Measurements from ENCODE around the gene MARS1. TPM values are rescaled to one million over a fixed set of nuclear protein-coding genes. Genes with fewer than 3 reads are reported as not detected.

Gene MARS1
- total and polyA plus RNA-seq, 3 experiments from 2014 or later, result 89.8 to 398 (median 386) TPM

- peak overlapping the region; percentile 78 for H3K4me3 ChIP-seq (ENCODE audit: low read length)
Measured at GRCh38 chr12:57547288-57548012, 59.6 kb downstream of the MARS1 start.

DNA sequence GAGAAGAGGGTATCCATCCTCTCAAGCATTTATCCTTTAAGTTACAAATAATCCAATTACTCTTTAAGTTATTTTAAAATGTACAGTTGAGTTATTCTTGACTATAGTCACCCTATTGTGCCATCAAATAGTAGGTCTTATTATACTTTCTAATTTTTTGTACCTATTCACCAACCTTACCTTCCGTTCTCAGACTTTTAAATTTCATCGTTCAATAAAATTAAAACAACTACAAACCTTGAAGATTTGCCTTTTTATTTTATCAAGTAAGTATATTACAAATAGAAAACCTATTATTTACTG, 60.1 kb downstream of the MARS1 start:
- ChIA-PET POLR2A (no interaction called here), CTCF (interaction anchor here (0.9 kb wide), 1 partner anchor 30 kb away, joined by 3 read pairs; no protein-coding TSS in a partner anchor)
- peak overlapping the region in 3 of 7 donors; percentile 91 to 98 (median 95) for H3K4me3 Mint-ChIP-seq
- peak overlapping the region in 2 of 8 donors; percentile 70 to 97 for H3K27ac Mint-ChIP-seq
- peaks cover 50 to 60% (median 53%) of the 10 kb centered on the region in 3 donors for H3K4me1 Mint-ChIP-seq
- no peak for DNase-seq
- H3K9me3 ChIP-seq (ENCODE audit: low read length), result no peaks in the 10 kb centered on the region
- peak overlapping the region; percentile 88 for H3K27ac ChIP-seq (ENCODE audit: low read depth, low read length)
- H3K36me3 ChIP-seq (ENCODE audit: insufficient read depth, low read length), result no peaks in the 10 kb centered on the region
- H3K4me3 ChIP-seq (ENCODE audit: low read length), result no peak overlapping the region
- H3K4me1 ChIP-seq (ENCODE audit: insufficient read depth, low read length), result peaks cover 30% of the 10 kb centered on the region
- H3K27me3 ChIP-seq (ENCODE audit: insufficient read depth, low read length, poor library complexity, severe bottlenecking), result no peaks in the 10 kb centered on the region
- peaks cover 0 to 2% of the 10 kb centered on the region in 2 donors for H3K27me3 Mint-ChIP-seq
- no peaks in the 10 kb centered on the region for H3K9me3 Mint-ChIP-seq
- H3K36me3 Mint-ChIP-seq, result peaks cover 0 to 21% (median 0%) of the 10 kb centered on the region in 3 donors

More at GRCh38 chr12:57547288-57548012, 59.6 kb downstream of the MARS1 start:
- Mint-ChIP-seq H3K4me3 (peak overlapping the region; percentile 91 to 99 (median 96)), H3K27ac (peak overlapping the region; percentile 70 to 99 (median 96)), H3K36me3 (peaks cover 0 to 24% (median 0%) of the 10 kb centered on the region in 3 donors), H3K4me1 (peaks cover 50 to 60% (median 53%) of the 10 kb centered on the region in 3 donors), H3K27me3 (peaks cover 0 to 2% of the 10 kb centered on the region in 2 donors), H3K9me3 (no peaks in the 10 kb centered on the region)
- CTCF ChIA-PET, result interaction anchor here (0.6 to 0.7 kb wide), 2 partner anchors 85 to 88 kb away, joined by 3 read pairs; partner anchors contain the start of gene GLI1
- H3K27me3 ChIP-seq (ENCODE audit: insufficient read depth, low read length, poor library complexity, severe bottlenecking), result no peaks in the 10 kb centered on the region
- POLR2A ChIA-PET, result interaction anchor here (0.5 to 1.8 kb wide), 5 partner anchors 23 to 1892 kb away, joined by 3 to 7 read pairs (median 4); partner anchors contain the start of gene ARHGAP9
- peaks cover 30% of the 10 kb centered on the region for H3K4me1 ChIP-seq (ENCODE audit: insufficient read depth, low read length)
- no peak for DNase-seq
- H3K9me3 ChIP-seq (ENCODE audit: low read length), result no peaks in the 10 kb centered on the region
- peak overlapping the region; percentile 88 for H3K27ac ChIP-seq (ENCODE audit: low read depth, low read length)
- no peaks in the 10 kb centered on the region for H3K36me3 ChIP-seq (ENCODE audit: insufficient read depth, low read length)

DNA sequence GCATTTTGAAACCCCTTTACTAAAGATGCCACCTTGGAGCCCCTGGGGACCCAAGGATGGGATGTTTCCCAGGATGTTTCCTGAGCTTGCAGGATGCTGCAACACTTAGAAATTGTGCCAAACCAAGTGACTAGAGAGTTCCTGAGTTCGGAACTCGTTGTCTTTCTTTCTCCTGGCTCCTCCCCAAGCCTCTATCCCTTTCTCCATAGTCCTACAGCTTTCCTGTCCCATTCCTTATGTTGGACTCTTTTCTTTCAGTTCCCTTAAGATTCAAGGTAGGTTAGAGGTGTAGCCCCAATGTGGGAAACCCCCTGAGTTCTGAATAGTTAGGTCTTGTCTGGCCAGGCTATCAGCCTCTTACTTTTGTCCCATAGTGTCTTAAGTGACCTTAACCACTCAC, 60.6 kb downstream of the MARS1 start:
- Histone ChIP-seq H3K36me3 (ENCODE audit: insufficient read depth, low read length) (no peaks in the 10 kb centered on the region), H3K27ac (ENCODE audit: low read depth, low read length) (no peak overlapping the region), H3K4me1 (ENCODE audit: insufficient read depth, low read length) (peaks cover 30% of the 10 kb centered on the region), H3K27me3 (ENCODE audit: insufficient read depth, low read length, poor library complexity, severe bottlenecking) (no peaks in the 10 kb centered on the region), H3K4me3 (ENCODE audit: low read length) (no peak overlapping the region), H3K9me3 (ENCODE audit: low read length) (no peaks in the 10 kb centered on the region)
- Mint-ChIP-seq H3K27me3 (peaks cover 0 to 5% of the 10 kb centered on the region in 2 donors), H3K27ac (peak overlapping the region in 2 of 8 donors; percentile 35 to 61), H3K36me3 (peaks cover 0 to 18% (median 0%) of the 10 kb centered on the region in 3 donors), H3K4me1 (peaks cover 47 to 57% (median 50%) of the 10 kb centered on the region in 3 donors), H3K4me3 (peak overlapping the region in 5 of 7 donors; percentile 26 to 84 (median 47)), H3K9me3 (no peaks in the 10 kb centered on the region)
- DNase-seq, result peak in 1 of 5 donors; percentile 1
- ChIA-PET CTCF (interaction anchor here (0.9 kb wide), 1 partner anchor 31 kb away, joined by 3 read pairs; no protein-coding TSS in a partner anchor), POLR2A (no interaction called here)

DNA sequence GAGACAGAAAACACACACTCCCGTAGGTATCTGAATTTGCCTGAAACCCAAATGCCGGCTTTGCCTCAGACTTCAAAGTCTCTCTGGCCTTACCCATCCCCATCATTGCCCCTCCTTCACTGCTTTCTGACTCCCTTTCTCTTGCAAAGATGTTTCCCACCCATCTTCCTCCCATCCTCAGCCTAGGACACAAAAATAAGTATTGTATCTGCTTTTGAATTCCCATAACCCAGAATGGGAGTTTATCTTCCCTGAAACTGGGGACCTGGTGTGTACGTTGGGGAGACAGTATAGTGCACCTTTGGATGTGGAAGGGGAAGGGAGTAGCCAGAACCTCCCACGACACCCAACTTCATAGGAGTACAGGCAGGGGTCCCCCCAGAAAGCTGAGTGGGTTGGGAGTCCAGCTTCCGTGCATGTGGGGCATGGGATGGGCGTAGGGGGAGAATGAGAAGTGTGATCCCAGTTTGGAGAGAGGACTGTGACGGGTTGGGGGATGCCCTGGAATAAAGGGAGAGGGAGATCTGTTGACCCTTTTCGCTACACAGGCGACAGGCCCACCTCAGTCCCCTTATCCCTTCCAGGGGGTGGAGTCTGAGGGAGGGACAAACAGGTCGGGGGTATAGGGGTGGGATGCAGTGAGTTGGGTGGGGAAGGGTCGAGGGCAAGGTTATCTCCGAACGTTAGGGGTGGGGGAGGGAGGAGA, 61.5 kb downstream of the MARS1 start:
- peak overlapping the region in 2 of 8 donors; percentile 64 to 73 for H3K27ac Mint-ChIP-seq
- peaks cover 0 to 7% of the 10 kb centered on the region in 2 donors for H3K27me3 Mint-ChIP-seq
- H3K36me3 ChIP-seq (ENCODE audit: insufficient read depth, low read length), result no peaks in the 10 kb centered on the region
- DNase-seq, result no peak
- POLR2A ChIA-PET, result no interaction called here
- no peaks in the 10 kb centered on the region for H3K9me3 ChIP-seq (ENCODE audit: low read length)
- no peaks in the 10 kb centered on the region for H3K9me3 Mint-ChIP-seq
- peak overlapping the region; percentile 58 for H3K4me3 ChIP-seq (ENCODE audit: low read length)
- H3K4me3 Mint-ChIP-seq, result peak overlapping the region; percentile 56 to 91 (median 73)
- CTCF ChIA-PET, result no interaction called here
- H3K4me1 ChIP-seq (ENCODE audit: insufficient read depth, low read length), result peaks cover 30% of the 10 kb centered on the region
- H3K4me1 Mint-ChIP-seq, result peaks cover 41 to 50% (median 44%) of the 10 kb centered on the region in 3 donors
- H3K36me3 Mint-ChIP-seq, result peaks cover 0 to 14% (median 0%) of the 10 kb centered on the region in 3 donors
- no peak overlapping the region for H3K27ac ChIP-seq (ENCODE audit: low read depth, low read length)
- no peaks in the 10 kb centered on the region for H3K27me3 ChIP-seq (ENCODE audit: insufficient read depth, low read length, poor library complexity, severe bottlenecking)

GRCh38 chr12:57549909-57550640, 62.2 kb downstream of the MARS1 start, which contains the start of gene KIF5A:
KIF5A (plus strand) TSS chr12:57550044; CDS start chr12:57550272, 228 bp downstream.
- ChIA-PET CTCF (no interaction called here), POLR2A (no interaction called here)
- peak within 1 kb of the TSS; percentile 40 for H3K27ac ChIP-seq (ENCODE audit: low read depth, low read length)
- H3K4me1 Mint-ChIP-seq, result peaks cover 36 to 45% (median 39%) of the 10 kb centered on the region in 3 donors
- no peaks in the 10 kb centered on the region for H3K27me3 ChIP-seq (ENCODE audit: insufficient read depth, low read length, poor library complexity, severe bottlenecking)
- H3K4me1 ChIP-seq (ENCODE audit: insufficient read depth, low read length), result peaks cover 30% of the 10 kb centered on the region
- H3K9me3 Mint-ChIP-seq, result no peaks in the 10 kb centered on the region
- peak within 1 kb of the TSS in 5 of 8 donors; percentile 21 to 73 (median 64) for H3K27ac Mint-ChIP-seq
- peak within 1 kb of the TSS; percentile 58 for H3K4me3 ChIP-seq (ENCODE audit: low read length)
- peak; percentile 50 to 75 (median 56) for DNase-seq
- H3K36me3 Mint-ChIP-seq, result peaks cover 0 to 13% (median 0%) of the 10 kb centered on the region in 3 donors
- no peaks in the 10 kb centered on the region for H3K9me3 ChIP-seq (ENCODE audit: low read length)
- H3K27me3 Mint-ChIP-seq, result peaks cover 0 to 9% of the 10 kb centered on the region in 2 donors
- peak within 1 kb of the TSS; percentile 66 to 91 (median 73) for H3K4me3 Mint-ChIP-seq
- no peaks in the 10 kb centered on the region for H3K36me3 ChIP-seq (ENCODE audit: insufficient read depth, low read length)

GRCh38 chr12:57550641-57551549, 63.0 kb downstream of the MARS1 start:
- Histone ChIP-seq H3K4me3 (ENCODE audit: low read length) (no peak overlapping the region), H3K9me3 (ENCODE audit: low read length) (no peaks in the 10 kb centered on the region), H3K36me3 (ENCODE audit: insufficient read depth, low read length) (no peaks in the 10 kb centered on the region), H3K27me3 (ENCODE audit: insufficient read depth, low read length, poor library complexity, severe bottlenecking) (no peaks in the 10 kb centered on the region), H3K4me1 (ENCODE audit: insufficient read depth, low read length) (peaks cover 23% of the 10 kb centered on the region), H3K27ac (ENCODE audit: low read depth, low read length) (no peak overlapping the region)
- CTCF ChIA-PET, result interaction anchor here (1.4 kb wide), 1 partner anchor 8 kb away, joined by 3 read pairs; no protein-coding TSS in a partner anchor
- Mint-ChIP-seq H3K36me3 (peaks cover 0 to 9% (median 0%) of the 10 kb centered on the region in 3 donors), H3K4me1 (peaks cover 27 to 37% (median 32%) of the 10 kb centered on the region in 3 donors), H3K27ac (peak overlapping the region in 2 of 8 donors; percentile 1 to 54), H3K9me3 (no peaks in the 10 kb centered on the region), H3K27me3 (peaks cover 0 to 9% of the 10 kb centered on the region in 2 donors), H3K4me3 (peak overlapping the region; percentile 40 to 71 (median 69))
- DNase-seq, result no peak
- POLR2A ChIA-PET, result no interaction called here

Data from CD8-positive, alpha-beta memory T cell (primary cell).